GM12864 (cell line): ENCODE measurements around the gene EFCAB11.

Source experiments
- DNase-seq: peaks from one replicate; pipeline ENCODE4 v3.0.0-alpha.2; 2011; ENCODE audit warnings: low read depth
- H3K4me3 ChIP-seq: 2 replicates; pipeline ENCODE4 v1.5.1; 2011; ENCODE audit warnings: mild to moderate bottlenecking, low read depth, low read length, control low read depth
- CTCF ChIP-seq: IDR thresholded peaks from 2 replicates; pipeline ENCODE4 v1.5.1; 2011; ENCODE audit warnings: low read depth, mild to moderate bottlenecking, moderate library complexity, low read length, control low read depth, inconsistent platforms; ENCODE audit errors: missing control alignments

EFCAB11 gene

GRCh38 chr14:89990218-89990617 lies 35.7 kb upstream of the EFCAB11 start:
- DNase-seq: no peak
- no peak overlapping the region for H3K4me3 ChIP-seq
- no peak for TF ChIP-seq CTCF

DNA sequence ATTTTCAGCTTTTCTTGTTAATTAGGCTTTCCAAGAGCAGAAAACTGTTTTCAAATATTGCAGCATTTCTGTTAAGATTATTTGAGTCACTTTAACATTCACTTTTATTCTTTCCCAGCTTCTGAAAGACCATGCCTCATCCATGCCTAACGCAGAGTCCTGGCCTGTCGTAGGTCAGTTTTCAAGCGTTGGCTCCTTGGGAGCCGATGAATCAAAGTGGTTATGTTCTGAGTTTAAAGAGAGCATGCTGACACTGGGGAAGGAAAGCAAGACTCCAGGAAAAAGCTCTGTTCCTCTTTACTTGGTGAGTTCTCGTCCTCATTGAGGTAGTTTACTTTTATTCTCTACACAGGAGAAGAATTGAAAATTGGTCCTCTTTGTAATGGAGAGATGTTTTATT lies 34.3 kb upstream of the EFCAB11 start:
- TF ChIP-seq CTCF: no peak
- DNase-seq: no peak
- H3K4me3 ChIP-seq: no peak overlapping the region

GRCh38 chr14:89987161-89987475 lies 32.6 kb upstream of the EFCAB11 start:
- no peak overlapping the region for H3K4me3 ChIP-seq
- TF ChIP-seq CTCF: no peak
- DNase-seq: no peak

DNA sequence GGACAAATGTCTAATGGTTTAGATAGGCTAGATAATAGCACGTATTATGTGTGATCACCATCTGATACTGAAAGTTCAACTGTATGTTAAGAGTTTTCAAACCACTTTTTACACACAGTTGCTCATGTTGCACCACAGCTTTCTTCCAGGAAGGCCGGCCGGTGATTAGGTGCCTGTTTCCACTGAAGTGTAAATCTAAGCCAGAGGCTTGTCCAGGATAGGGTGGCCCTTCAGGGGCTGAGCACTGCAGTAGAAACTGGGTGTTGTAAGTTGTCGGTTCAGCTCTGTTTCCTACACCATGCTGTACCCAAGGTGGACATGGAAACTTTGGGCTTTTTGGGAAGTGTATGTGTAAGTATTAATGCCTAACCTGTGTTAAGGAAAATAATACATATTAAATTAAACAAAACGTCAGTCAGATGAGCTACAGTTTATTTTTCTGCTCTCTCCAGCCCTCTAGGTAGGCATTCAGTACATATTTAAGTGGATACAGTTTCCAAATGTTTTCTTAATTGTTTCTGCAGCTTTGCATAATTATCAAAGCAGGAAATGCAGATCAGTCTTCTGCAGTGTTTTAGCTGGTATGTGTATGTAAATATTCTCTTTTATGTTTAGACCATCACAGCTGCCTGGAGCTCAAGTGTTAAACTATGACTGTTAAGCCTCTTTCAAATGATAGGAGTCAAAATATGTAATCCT lies 32.1 kb upstream of the EFCAB11 start:
- no peak for TF ChIP-seq CTCF
- no peak overlapping the region for H3K4me3 ChIP-seq
- no peak for DNase-seq

- TF ChIP-seq CTCF: no peak
- no peak overlapping the region for H3K4me3 ChIP-seq
- DNase-seq: no peak
Measured at GRCh38 chr14:89983375-89983774, 28.8 kb upstream of the EFCAB11 start.

DNA sequence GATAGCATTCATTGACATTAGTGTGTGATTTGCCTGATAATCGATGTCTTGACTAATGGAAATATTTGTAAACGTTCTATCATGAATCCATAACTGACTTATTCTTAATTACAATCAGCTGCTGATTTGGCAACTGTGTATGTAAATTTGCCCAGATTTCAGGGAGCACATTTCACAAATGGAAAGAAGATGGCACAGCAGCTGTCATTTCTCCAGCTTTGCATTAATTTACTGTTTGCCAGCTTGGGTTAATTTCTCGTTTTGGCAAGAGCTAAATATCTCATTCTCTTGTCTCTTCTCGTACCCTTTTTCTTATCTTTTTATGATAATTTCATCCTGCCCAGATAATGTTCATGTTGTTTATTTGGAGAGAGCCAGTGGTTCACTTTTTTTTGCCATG lies 24.1 kb upstream of the EFCAB11 start:
- TF ChIP-seq CTCF: no peak
- DNase-seq: no peak
- no peak overlapping the region for H3K4me3 ChIP-seq

GRCh38 chr14:89977668-89978067 lies 23.1 kb upstream of the EFCAB11 start:
- no peak for DNase-seq
- no peak overlapping the region for H3K4me3 ChIP-seq
- TF ChIP-seq CTCF: no peak
